H1 (cell line): ENCODE measurements around the gene DIDO1. TPM values are rescaled to one million over a fixed set of nuclear protein-coding genes. Genes with fewer than 3 reads are reported as not detected.

ENCODE experiments used
- E2F6 ChIP-seq: IDR thresholded peaks from 2 replicates; pipeline ENCODE4 v1.6.1; 2012; ENCODE audit warnings: inconsistent platforms
- EGR1 ChIP-seq: IDR thresholded peaks from 2 replicates; pipeline ENCODE4 v1.6.1; 2011; ENCODE audit warnings: low read depth, low read length, borderline replicate concordance
- GABPA ChIP-seq: IDR thresholded peaks from 2 replicates; pipeline ENCODE4 v1.6.1; 2011; ENCODE audit warnings: mild to moderate bottlenecking, low read length, moderate library complexity, borderline replicate concordance; ENCODE audit not compliant: insufficient read depth
- POLR2A ChIP-seq, 2 experiments: IDR thresholded peaks; 1 replicate in 1 of 2; 2 replicates in 1 of 2; pipeline ENCODE4 v1.6.1; 2011; ENCODE audit warnings: low read depth in 2 of 2, low read length in 2 of 2, mild to moderate bottlenecking in 2 of 2; ENCODE audit errors: control extremely low read depth in 1 of 2
- SIN3A ChIP-seq, 2 experiments: IDR thresholded peaks in 1 of 2; conservative IDR thresholded peaks in 1 of 2; 2 replicates each; pipeline ENCODE4 v1.6.1; 2011 to 2012; ENCODE audit warnings: low read length in 2 of 2, improper control_type of control experiment in 1 of 2, low read depth in 1 of 2, mild to moderate bottlenecking in 1 of 2
- SIX5 ChIP-seq: IDR thresholded peaks from 2 replicates; pipeline ENCODE4 v1.6.1; 2011; ENCODE audit warnings: mild to moderate bottlenecking, low read depth, low read length
- TAF7 ChIP-seq: optimal IDR thresholded peaks from 2 replicates; pipeline ENCODE3; 2011; ENCODE audit warnings: low read depth, mild to moderate bottlenecking, inconsistent platforms, low read length, moderate library complexity, borderline replicate concordance
- TEAD4 ChIP-seq: IDR thresholded peaks from 2 replicates; pipeline ENCODE4 v1.6.1; 2012; ENCODE audit warnings: low read depth, low read length, inconsistent platforms, mixed read lengths
- polyA plus RNA-seq, 7 experiments: library from polyadenylated mRNA; depleted of rRNA in 3 of 7; stranded (reverse) in 5 of 7; unstranded in 2 of 7; fragments of >200 nt in 5 of 7; fragments of 200-250 nt in 2 of 7; gene quantifications; 1 replicate in 5 of 7; 2 replicates in 1 of 7; 4 replicates in 1 of 7; pipeline versions ENCODE4 v1.2.1 to v1.2.3, GENCODE V29; 2011 to 2013; ENCODE audit warnings: missing spikeins in 2 of 7, mixed read lengths in 2 of 7
- total RNA-seq: library from RNA; stranded (reverse); fragmentation: NEBNext Ultra II Directional; extraction: Animal tissue kit (Norgen Biotek cat#: 25700); gene quantifications from 2 replicates; pipeline ENCODE4 v1.2.1, GENCODE V29; 2021

Gene DIDO1
- total and polyA plus RNA-seq, 2 of the 8 experiments (the other 6 are each of a cell fraction or from before 2014, with no cell fraction given): 53.6 to 82.8 TPM

- no peak for TF ChIP-seq E2F6
- TF ChIP-seq EGR1: no peak
- TF ChIP-seq GABPA: no peak
- TF ChIP-seq SIX5: no peak
- no peak for TF ChIP-seq POLR2A (IDR thresholded peaks at IDR 0.05; ENCODE audit: control extremely low read depth in 1 of 2, low read depth in 2 of 2, low read length in 2 of 2)
- TF ChIP-seq SIN3A (conservative IDR thresholded peaks at IDR 0.05 in 1 of 2, IDR thresholded peaks at IDR 0.05 in 1 of 2; ENCODE audit: low read depth in 1 of 2, low read length in 2 of 2): no peak
- no peak for TF ChIP-seq TAF7
- TF ChIP-seq TEAD4: no peak
Observed at GRCh38 chr20:62969179-62969760, 43.0 kb upstream of the DIDO1 start (continued).
